CD14-positive monocyte (primary cell): ENCODE measurements around the gene COQ9. TPM values are rescaled to one million over a fixed set of nuclear protein-coding genes. Genes with fewer than 3 reads are reported as not detected.

ENCODE experiments used
- DNase-seq, 3 donors: peaks; one replicate each; pipeline ENCODE4 v3.0.0-alpha.2; 2011 to 2022
- H2AFZ ChIP-seq: 2 replicates; pipeline ENCODE4 v1.6.0; 2012; ENCODE audit warnings: mild to moderate bottlenecking, low read depth, low read length, inconsistent platforms; ENCODE audit not compliant: insufficient read depth, poor library complexity, severe bottlenecking
- H3K27ac ChIP-seq, 2 donors: 1 replicate in 1 of 2; 2 replicates in 1 of 2; pipeline ENCODE4 v1.5.1; 2012 to 2013; ENCODE audit warnings: low read length in 2 of 2, control low read depth in 1 of 2, inconsistent platforms in 1 of 2, low read depth in 1 of 2, mild to moderate bottlenecking in 1 of 2
- H3K27me3 ChIP-seq, 2 donors: one replicate each; pipeline versions ENCODE4 v1.6.0 to v1.6.1; 2011 to 2013; ENCODE audit warnings: low read length in 2 of 2; ENCODE audit not compliant: control insufficient read depth in 2 of 2, insufficient read depth in 2 of 2
- H3K36me3 ChIP-seq, 2 donors: replicated peaks in 1 of 2; 1 replicate in 1 of 2; 2 replicates in 1 of 2; pipeline versions ENCODE4 v1.5.1 to v1.6.1; 2012 to 2013; ENCODE audit warnings: low read length in 2 of 2, control low read depth in 1 of 2, inconsistent platforms in 1 of 2, mild to moderate bottlenecking in 1 of 2; ENCODE audit not compliant: insufficient read depth in 2 of 2, control insufficient read depth in 1 of 2
- H3K4me1 ChIP-seq, 2 donors: 1 replicate in 1 of 2; 2 replicates in 1 of 2; pipeline versions ENCODE4 v1.5.1 to v1.6.1; 2012 to 2013; ENCODE audit warnings: low read length in 2 of 2, control low read depth in 1 of 2, inconsistent platforms in 1 of 2, mild to moderate bottlenecking in 1 of 2, moderate library complexity in 1 of 2; ENCODE audit not compliant: insufficient read depth in 2 of 2, control insufficient read depth in 1 of 2
- H3K4me2 ChIP-seq: replicated peaks from 2 replicates; pipeline ENCODE3; 2012; ENCODE audit warnings: low read length, moderate library complexity, mild to moderate bottlenecking; ENCODE audit not compliant: poor library complexity, severe bottlenecking; ENCODE audit errors: extremely low read depth
- H3K4me3 ChIP-seq, 3 experiments: fragments of 200-600 bp in 1 of 3; sonication (generic) in 1 of 3; replicated peaks in 1 of 3; 1 replicate in 2 of 3; 2 replicates in 1 of 3; pipeline ENCODE4 v1.5.1; 2011 to 2013; ENCODE audit warnings: low read length in 3 of 3, mild to moderate bottlenecking in 3 of 3, control low read depth in 2 of 3, low read depth in 2 of 3, inconsistent platforms in 1 of 3, moderate library complexity in 1 of 3
- H3K79me2 ChIP-seq: 2 replicates; pipeline ENCODE4 v1.6.0; 2012; ENCODE audit warnings: mild to moderate bottlenecking, control low read depth, inconsistent platforms, low read length, moderate library complexity; ENCODE audit not compliant: insufficient read depth
- H3K9ac ChIP-seq: 2 replicates; pipeline ENCODE4 v1.6.0; 2017; ENCODE audit warnings: low read length, mild to moderate bottlenecking; ENCODE audit not compliant: insufficient read depth, poor library complexity, severe bottlenecking
- H3K9me3 ChIP-seq, 2 donors: replicated peaks in 1 of 2; 1 replicate in 1 of 2; 2 replicates in 1 of 2; pipeline versions ENCODE4 v1.5.1 to v1.6.1; 2012 to 2013; ENCODE audit warnings: low read length in 2 of 2, control low read depth in 1 of 2; ENCODE audit not compliant: control insufficient read depth in 1 of 2, insufficient read depth in 1 of 2
- H4K20me1 ChIP-seq: 2 replicates; pipeline ENCODE4 v1.6.0; 2012; ENCODE audit warnings: mild to moderate bottlenecking, low read length, control low read depth, moderate library complexity; ENCODE audit not compliant: insufficient read depth
- H3K27ac Mint-ChIP-seq, 7 donors: one replicate each; pipeline ENCODE4 v1.8.0; 2020; ENCODE audit warnings: mild to moderate bottlenecking in 7 of 7, mixed read lengths in 7 of 7, moderate library complexity in 6 of 7, inconsistent platforms in 2 of 7
- H3K27me3 Mint-ChIP-seq, 3 donors: one replicate each; pipeline ENCODE4 v1.8.0; 2021 to 2022; ENCODE audit warnings: low read depth in 3 of 3, mild to moderate bottlenecking in 3 of 3, mixed read lengths in 3 of 3, moderate library complexity in 3 of 3, inconsistent platforms in 1 of 3
- H3K36me3 Mint-ChIP-seq, 2 donors: one replicate each; pipeline ENCODE4 v1.8.0; 2020; ENCODE audit warnings: mixed read lengths in 2 of 2, inconsistent platforms in 1 of 2, mild to moderate bottlenecking in 1 of 2
- H3K4me1 Mint-ChIP-seq: one replicate; pipeline ENCODE4 v1.8.0; 2020; ENCODE audit warnings: mild to moderate bottlenecking, mixed read lengths
- H3K4me3 Mint-ChIP-seq, 2 donors: one replicate each; pipeline ENCODE4 v1.8.0; 2020; ENCODE audit warnings: mild to moderate bottlenecking in 2 of 2, mixed read lengths in 2 of 2, moderate library complexity in 1 of 2
- H3K9me3 Mint-ChIP-seq, 7 donors: one replicate each; pipeline ENCODE4 v1.8.0; 2020 to 2022; ENCODE audit warnings: mixed read lengths in 7 of 7, mild to moderate bottlenecking in 6 of 7, moderate library complexity in 6 of 7, inconsistent platforms in 2 of 7
- CTCF ChIP-seq: fragments of 200-600 bp; IDR thresholded peaks from one replicate; pipeline ENCODE4 v1.8.0; 2022; ENCODE audit warnings: antibody characterized with exemption, mild to moderate bottlenecking
- WGBS: methylation state at CpG from one replicate; pipeline ENCODE4 v1.1.5; 2013; ENCODE audit warnings: missing lambda C conversion rate; ENCODE audit not compliant: insufficient coverage; 5-methylcytosine and 5-hydroxymethylcytosine counted together
- intact Hi-C, 2 donors: fragments of 100-400 bp; cut with micrococcal nuclease; formaldehyde crosslinking; loops; one replicate each; pipeline versions ENCODE4 v1.15.0 to v1.15.1; 2023
- polyA plus RNA-seq, 3 donors: library from polyadenylated mRNA; depleted of rRNA in 1 of 3; unstranded in 2 of 3; stranded (reverse) in 1 of 3; fragments of 300-500 nt in 2 of 3; fragments of >200 nt in 1 of 3; fragmentation: Illumina TruSeq in 2 of 3; gene quantifications; 1 replicate in 2 of 3; 2 replicates in 1 of 3; pipeline ENCODE4 v1.2.3, GENCODE V29; 2012 to 2021

The COQ9 gene
- polyA plus RNA-seq, 3 donors, result 32.7 to 47.8 (median 38.4) TPM

DNA sequence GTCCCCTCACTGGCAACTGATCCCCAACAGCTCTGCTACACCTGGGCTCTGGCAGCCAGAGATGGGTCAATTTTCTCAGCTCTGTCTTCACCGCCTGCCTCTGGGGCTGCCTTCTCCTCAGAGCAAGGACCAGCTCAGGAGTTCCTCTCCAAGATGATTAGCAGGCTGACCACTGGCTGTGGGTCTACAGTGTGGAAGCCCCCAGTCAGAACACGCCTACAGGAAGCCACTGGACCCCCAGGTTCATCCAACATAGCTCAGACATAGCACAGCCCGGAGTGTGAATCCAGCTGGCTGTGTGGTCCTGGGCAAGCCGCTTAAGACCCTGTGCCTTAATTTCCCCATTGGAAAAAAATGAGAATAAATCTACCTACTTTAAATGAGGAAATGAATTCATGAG is 34.1 kb downstream of the COQ9 start:
- H3K4me1 ChIP-seq, result peaks cover 15 to 21% of the 10 kb centered on the region in 2 donors
- H3K36me3 ChIP-seq, result no peaks in the 10 kb centered on the region
- no peak overlapping the region for H3K4me3 ChIP-seq
- DNase-seq, result no peak
- no peak overlapping the region for H3K4me2 ChIP-seq
- no peak overlapping the region for H2AFZ ChIP-seq
- H3K27me3 ChIP-seq, result peaks cover 0 to 27% of the 10 kb centered on the region in 2 donors
- Mint-ChIP-seq H3K27ac (no peak overlapping the region), H3K36me3 (peaks cover 0 to 1% of the 10 kb centered on the region in 2 donors), H3K9me3 (peaks cover 0 to 3% (median 2%) of the 10 kb centered on the region in 7 donors), H3K27me3 (peaks cover 30 to 52% (median 32%) of the 10 kb centered on the region in 3 donors), H3K4me3 (no peak overlapping the region), H3K4me1 (peaks cover 18% of the 10 kb centered on the region)
- H4K20me1 ChIP-seq, result no peaks in the 10 kb centered on the region
- H3K79me2 ChIP-seq, result no peaks in the 10 kb centered on the region
- intact Hi-C loops, result no loop called here
- 100% methylated on average over 2 of the region's 4 CpGs for WGBS
- no peak overlapping the region for H3K9ac ChIP-seq
- no peak overlapping the region for H3K27ac ChIP-seq
- no peaks in the 10 kb centered on the region for H3K9me3 ChIP-seq
- TF ChIP-seq CTCF, result no peak

DNA sequence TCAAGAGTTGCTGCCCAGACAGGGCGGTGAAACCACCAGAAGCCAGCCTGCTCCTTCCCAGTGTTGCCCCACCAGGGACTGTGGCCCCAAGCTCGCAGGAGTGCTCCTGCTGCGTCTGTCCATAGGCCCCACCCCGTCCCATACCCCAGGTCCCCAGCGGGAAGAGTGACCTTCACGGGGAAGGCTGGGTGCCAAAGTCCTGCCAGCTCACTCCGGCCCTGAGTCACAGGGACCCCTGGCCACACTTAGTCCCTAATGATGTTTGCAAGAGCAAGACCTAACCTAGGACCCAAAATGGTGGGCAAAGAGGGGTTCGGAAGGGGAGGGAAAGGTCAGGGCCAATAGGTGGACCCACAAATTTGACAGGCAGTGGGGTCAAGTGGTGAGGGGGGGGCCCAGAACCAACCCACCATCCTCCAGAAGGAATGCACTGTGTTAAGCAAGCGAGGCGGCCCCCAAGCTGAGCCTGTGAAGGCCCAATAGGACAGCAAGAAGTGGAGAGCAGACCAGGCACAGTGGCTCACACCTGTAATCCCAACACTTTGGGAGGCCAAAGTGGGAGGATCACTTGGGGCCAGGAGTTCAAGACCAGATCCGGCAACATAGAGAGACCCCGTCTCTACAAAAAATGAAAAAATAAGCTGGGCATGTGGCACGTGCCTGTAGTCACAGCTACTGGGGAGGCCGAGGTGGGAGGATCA is 35.7 kb downstream of the COQ9 start:
- H3K4me1 Mint-ChIP-seq, result peaks cover 21% of the 10 kb centered on the region
- intact Hi-C loops, result no loop called here
- no peak for TF ChIP-seq CTCF
- 100% methylated on average over 5 of the region's 14 CpGs for WGBS
- H3K27ac Mint-ChIP-seq, result peak overlapping the region in 1 of 7 donors; percentile 64
- peaks cover 28 to 45% (median 32%) of the 10 kb centered on the region in 3 donors for H3K27me3 Mint-ChIP-seq
- Histone ChIP-seq H3K79me2 (no peaks in the 10 kb centered on the region), H3K36me3 (no peaks in the 10 kb centered on the region), H3K27me3 (peaks cover 0 to 24% of the 10 kb centered on the region in 2 donors), H2AFZ (no peak overlapping the region), H3K9ac (no peak overlapping the region), H4K20me1 (no peaks in the 10 kb centered on the region), H3K9me3 (no peaks in the 10 kb centered on the region), H3K4me3 (no peak overlapping the region), H3K27ac (no peak overlapping the region), H3K4me2 (no peak overlapping the region), H3K4me1 (peaks cover 18 to 24% of the 10 kb centered on the region in 2 donors)
- peaks cover 0 to 3% (median 2%) of the 10 kb centered on the region in 7 donors for H3K9me3 Mint-ChIP-seq
- peaks cover 0 to 1% of the 10 kb centered on the region in 2 donors for H3K36me3 Mint-ChIP-seq
- H3K4me3 Mint-ChIP-seq, result no peak overlapping the region
- no peak for DNase-seq
